Ramos (cell line): ENCODE results near the gene KCNK7.

Experiments used
- in situ Hi-C: fragments of 300-500 bp; cut with MboI; formaldehyde crosslinking; loops from one replicate; pipeline ENCODE4 v1.14.3; 2022; ENCODE audit warnings: low sequenced_read_pairs; ENCODE audit not compliant: unreplicated experiment

KCNK7 gene

DNA sequence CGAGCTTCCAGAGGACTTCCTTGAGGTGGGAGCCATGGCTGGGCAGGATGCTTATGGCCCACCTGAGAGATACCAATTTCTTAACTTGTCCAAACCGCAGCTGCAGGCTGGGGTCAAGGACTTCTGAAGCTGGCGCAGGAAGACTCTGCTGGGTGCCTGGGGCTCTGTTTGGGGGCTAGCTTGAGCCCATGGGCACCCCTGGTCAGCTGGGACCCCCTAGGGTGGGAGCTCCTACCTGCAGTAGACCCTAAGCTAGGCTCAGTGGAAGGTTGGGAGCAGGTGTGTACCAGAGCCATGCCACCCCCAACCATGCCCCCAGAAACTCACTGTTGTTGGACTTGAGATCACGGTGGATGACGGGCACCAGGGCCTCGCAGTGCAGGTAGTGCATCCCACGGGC is 17.1 kb upstream of the KCNK7 start:
- in situ Hi-C loops = no loop called here

DNA sequence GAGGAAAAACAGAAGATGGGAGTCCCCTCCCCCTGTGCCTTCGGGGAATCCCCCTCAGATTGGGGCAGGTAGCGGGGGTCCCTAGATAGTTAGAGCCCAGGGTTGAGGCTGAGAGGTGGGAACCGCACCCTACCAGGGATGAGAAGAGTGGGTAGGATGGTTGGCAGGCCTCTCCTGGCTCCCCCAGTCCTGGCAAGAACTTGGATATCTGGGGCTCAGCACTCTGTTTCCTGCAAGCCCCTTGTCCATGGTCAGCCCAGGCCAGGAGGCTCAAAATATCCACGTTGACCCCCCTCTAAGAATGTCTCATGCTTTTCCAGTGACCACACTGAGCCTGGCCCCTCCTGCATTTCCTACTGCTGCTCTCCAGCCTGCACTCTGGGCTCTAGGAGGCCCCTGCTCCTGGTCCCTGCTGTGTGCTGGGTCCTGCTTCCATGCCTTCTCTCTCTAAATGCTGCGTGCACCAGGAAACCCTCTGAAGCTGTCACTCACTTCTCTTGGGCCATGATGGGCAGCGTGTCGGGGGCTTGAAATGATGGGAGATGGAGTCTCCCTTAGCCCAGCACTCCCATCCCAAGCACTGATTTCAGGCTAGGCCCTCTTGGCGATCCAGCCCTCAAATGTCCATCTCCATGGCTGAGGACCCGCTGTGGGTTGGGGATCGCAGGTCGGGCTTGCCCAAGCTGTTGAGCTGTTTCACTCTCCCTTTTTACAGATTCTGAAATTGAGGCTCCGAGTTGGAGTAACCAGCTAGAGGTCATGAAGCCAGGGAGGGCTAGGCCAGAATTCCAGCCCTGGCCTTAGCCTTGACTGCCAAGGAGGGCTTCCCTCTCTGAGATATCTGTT is 16.4 kb upstream of the KCNK7 start:
- in situ Hi-C loops = no loop called here

DNA sequence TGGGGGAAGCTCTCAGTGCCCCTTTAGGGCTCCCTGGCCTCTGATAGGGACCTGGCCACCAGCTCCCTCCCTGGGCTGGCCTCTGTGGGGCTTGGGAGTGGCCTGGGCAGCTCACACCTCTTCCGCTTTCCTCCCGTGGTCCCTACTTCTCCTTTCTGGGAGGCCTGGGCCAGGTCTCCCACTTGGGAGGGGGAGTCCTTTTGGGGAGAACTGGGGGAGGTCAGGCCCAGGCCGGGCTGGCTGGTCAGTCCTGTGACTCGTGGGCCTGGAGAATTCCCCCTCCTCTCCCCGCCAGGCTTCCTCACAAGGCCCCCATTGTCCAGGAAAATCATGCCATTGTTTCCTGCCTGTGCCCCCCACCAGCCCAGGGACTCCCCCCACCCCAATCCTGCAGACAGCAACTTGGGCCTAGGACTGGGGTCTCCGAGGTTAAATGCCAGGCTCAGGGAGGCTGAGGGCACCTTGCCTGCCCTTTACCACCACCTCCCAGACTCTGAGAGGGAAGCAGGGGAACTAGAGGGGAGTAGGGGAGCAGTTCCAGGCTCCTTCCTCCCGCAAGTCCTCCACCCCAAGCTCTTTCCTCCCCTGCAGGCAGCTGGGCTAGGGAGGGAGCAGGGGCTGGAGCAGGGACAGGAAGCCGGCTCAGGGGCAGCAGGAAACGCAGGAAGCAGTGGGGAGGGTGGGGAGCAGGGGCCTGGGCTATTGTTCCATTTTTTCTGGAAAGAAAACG is 15.6 kb upstream of the KCNK7 start:
- in situ Hi-C loops = no loop called here

DNA sequence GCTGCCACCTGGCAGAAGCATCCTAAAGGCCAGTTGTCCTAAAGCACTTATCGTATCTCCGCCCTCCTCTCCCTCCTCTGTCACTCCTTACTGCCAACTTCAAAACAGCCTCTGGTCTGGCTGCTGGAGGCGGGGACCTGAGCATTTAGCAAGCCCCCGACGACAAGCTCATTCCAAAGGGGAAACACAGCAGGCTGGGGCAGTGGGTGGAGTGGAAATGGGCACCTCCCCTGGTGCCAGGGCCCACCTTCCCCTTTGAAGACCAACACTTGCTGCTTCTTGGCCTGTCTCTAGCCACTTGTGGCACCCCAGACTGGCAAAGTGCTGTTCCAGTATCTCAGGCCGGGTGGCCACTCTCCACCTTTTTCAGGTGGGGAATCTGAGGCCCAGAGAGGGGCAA is 14.8 kb upstream of the KCNK7 start:
- in situ Hi-C loops = no loop called here

DNA sequence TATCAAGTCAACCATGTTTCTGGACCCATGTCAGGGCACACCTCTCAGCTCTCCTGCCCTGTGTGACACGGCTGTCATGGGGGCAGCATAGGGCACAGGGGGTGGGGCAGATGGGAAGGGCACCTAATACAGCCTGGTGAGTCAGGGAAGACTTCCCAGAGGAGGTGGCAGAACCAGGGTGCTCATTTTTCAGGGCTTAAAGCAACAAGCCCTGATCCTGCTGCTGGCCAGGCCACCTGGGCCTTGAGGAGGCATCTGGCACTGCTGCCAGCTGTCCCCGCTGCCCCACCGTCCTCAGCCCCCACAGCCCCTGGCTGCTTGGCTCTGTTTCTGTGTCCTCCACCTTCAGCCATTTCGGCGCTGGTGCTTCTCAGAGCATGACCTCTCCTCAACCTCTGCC is 14.1 kb upstream of the KCNK7 start:
- in situ Hi-C loops = no loop called here

DNA sequence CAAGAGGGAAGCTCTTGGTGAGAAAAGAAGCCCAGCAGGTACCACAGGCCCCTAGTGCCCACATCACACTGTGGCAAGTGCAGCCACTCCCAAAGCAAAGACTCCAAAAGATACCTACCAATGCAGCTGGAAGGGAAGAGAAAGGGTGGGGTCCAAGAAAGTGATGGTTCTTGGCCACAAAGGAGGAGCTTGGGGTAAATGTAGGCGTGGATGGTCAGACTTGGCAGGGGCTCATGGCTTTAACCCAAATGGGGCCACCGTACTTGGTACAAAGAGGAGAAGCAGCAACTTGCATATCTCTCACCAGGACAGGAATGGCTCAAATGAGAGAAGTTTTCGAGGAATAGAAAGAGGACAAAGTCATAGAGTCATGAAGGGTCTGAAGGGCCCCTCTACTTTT is 13.6 kb upstream of the KCNK7 start:
- in situ Hi-C loops = no loop called here

DNA sequence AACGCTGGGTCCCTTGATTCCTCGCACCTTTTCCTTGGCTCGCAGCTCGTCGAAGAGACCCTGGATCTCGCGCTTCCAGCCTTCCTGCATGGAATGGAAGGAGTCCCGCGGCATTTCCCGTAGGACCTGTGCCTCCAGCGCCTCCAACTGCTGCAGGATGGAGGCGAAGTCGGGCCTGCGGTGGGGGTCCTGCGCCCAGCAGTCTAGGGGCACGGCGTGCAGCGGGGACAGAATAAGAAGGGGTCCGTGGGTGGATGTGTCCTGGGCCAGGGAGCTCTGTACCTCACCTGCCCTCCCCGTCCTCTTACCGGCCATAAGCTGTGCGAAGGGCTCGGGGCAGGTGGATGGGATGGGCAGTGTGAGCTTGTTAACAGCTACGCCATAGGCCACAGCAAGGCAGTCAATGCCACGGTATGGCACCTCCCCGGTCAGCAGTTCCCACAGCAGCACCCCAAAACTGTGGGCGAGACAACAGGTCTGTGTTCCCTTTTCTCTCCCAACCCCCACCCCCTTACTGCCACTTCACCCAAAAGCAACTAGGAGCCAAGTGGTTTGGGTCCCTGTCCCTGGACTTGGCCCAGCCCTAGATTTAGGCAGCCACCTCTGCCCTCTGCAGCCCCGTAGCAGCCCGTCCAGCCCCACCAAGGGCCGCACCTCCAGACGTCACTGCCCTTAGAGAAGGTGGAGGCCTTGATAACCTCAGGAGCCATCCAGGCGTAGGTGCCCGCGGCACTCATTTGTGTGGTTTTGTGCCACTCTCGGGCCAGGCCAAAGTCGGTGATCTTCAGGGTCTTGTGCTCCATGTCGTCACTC is 12.2 kb upstream of the KCNK7 start:
- in situ Hi-C loops = no loop called here

DNA sequence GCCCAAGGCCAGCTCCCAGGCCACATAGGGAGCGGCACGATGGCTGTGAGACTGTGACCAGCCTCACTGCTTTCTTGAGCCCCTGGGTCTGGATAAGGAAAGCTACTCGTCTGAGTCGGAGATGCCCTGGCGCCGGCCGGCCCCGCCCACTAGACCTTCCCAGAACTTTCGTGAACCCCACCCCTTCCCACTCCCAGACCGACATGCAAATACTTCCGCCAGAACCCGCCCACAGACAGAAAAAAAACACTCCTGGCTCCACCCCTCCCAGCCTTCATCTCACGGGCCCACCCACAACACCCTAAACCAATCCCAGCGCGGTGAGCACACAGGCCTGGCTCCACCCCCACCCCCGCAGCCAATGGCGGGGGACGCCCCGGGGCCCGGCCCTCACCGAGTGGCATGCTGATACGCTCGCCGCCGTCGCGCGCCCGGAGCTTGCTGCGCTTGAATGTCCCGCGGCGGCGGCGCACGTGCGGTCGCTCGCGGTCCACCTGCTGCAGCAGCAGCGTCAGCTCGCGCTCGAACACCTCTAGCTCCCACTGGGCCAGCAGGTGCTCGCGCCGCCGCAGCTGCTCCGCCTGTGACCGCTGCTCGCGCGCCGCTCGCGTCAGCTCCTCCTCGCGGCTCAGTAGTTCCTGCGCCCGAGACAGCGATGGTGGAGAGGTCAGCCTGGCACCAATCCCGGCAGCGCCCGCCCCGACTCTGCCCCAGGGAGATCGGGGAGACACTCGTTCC is 11.4 kb upstream of the KCNK7 start:
- in situ Hi-C loops = no loop called here

DNA sequence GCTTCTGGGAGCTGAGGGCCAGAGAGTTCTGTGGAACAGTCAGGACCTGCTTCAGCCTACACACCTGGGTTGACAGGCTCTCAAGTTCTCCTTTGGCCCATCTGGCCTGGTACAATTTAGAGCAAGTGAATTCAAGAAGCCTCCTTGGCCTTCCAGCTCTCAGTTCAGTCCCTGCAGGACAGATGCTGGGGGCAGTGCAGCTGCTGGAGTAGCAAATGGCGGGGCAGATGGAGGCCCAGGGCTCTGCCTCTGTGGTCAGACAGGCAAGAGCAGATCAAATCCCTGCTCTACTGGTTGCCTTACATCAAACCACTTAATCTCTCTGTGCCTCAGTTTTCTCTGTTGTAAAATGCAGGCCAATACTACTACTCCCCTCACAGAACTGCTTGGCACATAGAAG is 8.7 kb upstream of the KCNK7 start:
- in situ Hi-C loops = no loop called here

DNA sequence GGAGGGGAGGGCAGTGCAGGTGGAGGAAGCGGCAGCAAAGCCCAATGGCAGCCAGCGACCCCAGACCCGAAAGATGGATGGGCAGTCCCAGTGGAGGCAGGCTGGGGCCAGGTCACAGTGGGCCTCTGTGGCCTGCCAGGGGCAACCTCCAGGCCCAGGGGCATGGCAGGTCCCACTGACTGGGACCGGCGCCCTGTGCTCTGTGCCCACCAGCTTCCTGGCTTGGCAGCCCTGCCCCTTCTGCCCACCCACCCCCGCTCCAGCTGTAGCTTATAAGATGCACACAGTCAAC is 4.3 kb upstream of the KCNK7 start:
- in situ Hi-C loops = no loop called here

DNA sequence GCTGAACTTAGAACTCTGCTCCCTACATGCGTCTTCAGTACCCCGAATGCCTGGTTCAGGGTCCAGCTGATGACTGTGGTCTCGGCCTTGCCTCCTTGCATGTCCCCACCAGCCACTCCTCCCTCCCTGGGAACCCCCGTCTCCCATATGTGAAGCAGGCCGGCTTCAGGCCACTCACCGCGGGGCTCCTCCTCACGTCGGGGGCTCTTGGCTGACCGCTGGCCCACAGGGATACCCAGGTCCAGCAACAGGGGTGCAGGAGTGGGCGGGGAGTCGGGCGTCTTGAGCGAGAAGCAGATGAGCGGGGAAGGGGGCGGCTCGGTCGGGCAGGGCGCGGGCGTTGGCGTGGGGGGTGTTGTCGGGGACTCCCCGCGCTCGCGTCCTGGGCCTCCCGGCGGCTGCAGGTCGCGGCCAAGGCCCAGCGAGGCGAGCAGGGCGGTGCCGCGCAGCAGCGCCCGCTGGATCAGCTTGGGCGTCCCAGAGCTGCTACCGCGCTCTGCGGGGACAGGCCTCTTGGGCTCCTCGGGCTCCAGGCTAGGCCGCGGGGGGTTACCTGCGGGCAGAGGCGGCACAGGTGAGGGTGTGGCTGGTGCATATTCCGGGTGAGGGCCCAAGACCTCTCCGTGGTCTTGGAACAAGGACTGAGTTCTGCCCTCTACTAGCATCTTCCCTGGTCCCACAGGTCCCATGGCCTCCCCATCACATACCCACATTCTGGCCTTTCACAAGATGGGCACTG is 3.8 kb upstream of the KCNK7 start:
- in situ Hi-C loops = no loop called here

DNA sequence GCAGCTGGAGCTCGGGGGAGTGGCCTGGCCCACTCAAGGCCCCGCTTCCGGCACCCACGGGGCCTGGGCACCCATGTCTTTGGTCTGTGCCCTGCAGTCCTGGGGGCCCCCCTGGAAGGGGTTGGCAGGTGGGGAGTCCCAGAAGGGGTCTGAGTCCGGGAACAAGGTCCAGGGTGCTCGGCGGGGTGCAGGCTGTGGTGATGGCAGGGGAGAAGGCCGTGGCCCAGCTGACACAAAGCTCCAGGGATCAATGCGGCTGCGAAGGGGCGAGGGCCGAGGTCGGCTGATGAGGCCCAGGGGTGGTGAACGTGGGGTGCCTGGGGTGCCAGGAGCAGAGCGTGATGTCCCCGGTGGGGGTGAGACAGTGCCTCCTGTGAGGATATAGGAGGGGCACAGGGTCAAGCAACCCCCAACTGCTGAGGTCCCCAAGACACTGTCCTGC is 2.7 kb upstream of the KCNK7 start:
- in situ Hi-C loops = no loop called here

DNA sequence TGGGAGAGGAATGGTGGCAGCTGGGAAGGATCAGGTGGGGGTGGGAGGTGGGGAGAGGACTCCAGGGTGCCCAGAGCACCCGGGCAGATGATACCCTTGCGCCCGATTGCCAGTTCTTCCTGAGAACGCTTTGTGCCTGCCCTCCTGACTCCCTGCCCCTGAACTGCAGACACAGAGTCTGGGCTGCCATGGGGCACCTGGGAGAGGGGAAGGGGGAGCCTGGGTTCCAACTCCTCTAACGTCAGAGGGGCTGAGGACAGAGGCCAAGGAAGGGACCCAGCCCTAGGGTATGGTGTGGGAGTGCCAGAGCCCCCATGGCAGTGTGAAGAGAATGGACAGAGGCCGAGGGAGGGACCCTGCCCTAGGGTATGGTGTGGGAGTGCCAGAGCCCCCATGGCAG is 920 bp upstream of the KCNK7 start:
- in situ Hi-C loops = no loop called here

DNA sequence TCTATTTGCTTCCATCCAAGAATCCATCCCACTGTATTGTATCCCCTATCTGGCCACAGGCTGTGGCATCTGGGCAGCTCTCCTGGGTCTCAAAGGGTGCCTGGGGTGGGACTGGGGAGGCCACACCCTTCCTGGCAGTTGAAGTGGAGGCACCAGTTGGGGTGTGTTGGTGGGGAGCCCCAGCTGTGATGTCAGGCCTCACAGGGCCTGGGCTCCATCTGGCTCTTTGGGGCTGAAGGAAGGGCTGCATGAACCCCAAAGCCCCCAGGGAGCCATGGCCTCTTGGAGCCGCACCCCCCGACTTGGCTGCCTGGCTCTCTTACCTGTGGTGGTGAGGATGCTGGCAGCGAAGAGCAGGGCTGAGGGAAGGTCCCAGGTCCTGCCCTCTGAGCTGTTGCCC is 469 bp downstream of the KCNK7 start:
- in situ Hi-C loops = no loop called here

DNA sequence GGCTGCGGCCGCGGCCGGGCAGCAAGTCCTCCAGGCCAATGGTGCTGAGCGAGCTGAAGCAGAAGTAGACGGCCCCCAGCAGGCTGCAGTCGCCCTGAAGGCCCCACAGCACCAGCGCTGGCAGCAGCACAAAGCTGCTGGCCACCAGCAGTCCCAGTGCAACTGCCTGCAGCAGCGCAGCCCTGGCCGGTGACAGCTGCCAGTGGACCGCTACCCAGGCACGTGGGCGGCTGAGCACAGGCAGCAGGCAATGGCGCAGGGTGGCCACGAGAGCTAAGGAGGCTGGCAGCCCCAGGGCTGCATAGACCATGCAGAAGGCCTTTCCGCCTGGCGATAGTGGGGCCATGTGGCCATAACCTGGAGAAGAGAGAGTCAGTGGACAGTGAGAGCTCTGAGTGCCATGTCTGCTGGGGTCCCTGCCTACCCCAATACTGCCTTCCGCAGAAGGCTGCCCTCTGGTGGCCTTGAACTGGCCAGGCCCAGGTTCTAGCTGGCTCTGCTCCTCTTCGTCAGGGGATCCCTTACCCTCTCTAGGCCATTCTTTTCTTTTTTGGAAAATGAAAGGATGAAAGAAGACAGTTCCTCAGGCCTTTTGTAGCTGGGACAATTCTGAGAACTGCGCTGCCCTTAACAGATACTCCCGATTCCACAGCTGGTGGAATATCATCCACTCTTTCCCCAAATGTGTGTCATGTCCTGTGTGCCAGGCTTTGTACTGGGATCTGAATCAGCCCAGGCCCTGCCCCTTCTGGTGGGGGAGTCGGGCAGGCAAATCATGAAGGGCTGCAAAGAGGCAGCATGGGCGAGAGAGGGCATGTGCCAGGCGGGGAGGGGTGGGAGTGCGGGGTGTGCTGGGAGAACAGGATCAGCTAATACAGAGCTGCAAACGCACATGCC is 1.8 kb downstream of the KCNK7 start:
- in situ Hi-C loops = no loop called here

DNA sequence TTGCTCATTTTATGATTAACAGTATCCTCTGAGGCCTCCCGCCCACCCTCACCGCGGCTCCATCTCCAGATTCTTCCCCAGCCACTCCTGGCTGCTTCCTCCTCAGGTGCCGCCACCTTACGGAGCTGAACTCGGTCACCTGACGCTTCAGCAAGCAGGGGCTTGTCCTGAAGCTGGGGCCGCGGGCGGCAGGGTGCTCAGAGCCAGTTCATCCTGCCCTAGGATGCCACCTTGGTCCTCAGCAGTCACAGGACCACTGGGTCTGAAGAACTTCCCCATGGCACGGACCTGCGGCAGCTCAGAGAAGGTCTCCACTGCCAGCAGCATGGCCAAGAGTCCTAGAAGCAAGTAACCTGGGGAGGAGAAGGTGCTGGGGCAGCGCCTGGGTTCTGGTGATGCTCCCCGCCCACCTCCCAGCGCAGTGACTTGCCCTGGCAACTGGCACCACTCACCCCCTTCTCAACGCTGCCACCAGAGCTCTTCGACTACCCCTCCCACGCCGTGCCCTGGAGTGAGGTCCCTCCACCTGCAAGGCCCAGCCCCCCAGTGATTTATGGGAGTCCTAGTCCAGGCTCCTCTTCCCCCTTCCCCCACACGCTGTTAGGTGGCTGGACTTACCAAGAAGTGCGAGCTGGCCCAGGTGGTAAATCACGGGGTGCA is 2.6 kb downstream of the KCNK7 start:
- in situ Hi-C loops = no loop called here

DNA sequence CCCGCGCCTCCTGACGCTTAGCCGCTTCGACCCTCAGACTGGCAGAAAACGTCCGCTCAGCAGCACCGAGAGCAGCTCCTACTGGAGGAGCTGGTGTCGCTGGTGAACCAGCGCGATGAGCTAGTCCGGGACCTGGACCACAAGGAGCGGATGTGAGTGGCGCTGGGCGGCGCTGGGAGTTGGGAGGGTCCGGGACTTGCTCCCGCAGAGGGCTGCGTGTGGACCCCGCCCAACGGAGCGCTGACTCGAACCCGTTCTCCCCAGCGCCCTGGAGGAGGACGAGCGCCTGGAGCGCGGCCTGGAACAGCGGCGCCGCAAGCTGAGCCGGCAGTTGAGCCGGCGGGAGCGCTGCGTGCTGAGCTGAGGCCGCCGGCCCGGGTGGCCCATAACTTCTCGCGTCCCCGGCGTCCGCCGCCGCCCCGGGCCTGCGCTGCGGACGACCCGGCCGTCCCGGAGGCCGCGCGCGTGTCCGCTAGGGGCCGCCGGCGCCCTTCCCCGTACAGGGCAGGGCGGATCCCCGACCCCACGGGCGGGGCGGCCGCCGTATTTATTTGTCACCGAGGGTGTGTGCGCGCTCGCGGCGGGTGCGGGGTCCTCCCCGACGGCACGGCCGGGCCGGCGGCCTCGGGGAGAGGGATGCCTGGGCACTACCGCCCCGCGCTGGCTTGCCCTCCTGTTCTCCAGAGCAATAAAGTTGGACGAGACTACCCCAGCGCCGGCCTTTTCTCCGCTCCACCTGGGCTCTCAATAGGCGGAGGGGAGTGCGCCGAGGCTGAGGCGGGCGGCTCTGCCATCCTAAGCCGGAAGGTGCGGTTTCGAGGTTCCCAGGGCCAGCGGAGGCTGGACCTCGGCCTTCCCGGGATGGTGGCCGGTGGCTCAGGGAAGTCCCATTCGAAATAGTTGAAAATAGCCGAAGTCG is 3.4 kb downstream of the KCNK7 start:
- in situ Hi-C loops = no loop called here
